ENCODE data around the gene NKX6-2.
"Not testable (repeated sequence)": the region's sequence is repeated elsewhere in the genome, so short reads cannot be mapped to it uniquely, and the experiment has no call there.

Gene NKX6-2

DNA sequence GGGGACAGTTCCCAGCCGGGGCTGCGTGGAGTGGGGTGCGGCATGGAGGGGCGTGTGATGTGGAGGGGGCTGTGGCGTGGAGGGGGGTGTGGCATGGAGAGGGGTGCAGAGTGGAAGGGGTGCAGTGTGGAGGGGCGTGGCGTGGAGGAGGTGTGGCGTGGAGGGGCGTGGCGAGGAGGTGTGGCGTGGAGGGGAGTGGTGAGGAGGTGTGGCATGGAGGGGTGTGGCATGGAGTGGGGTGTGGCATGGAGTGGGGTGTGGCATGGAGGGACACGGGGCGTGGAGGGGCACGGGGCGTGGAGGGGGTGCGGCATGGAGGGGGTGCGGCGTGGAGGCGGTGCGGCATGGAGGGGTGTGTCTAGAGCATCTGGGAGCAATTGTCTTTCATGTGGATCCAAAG, 33.6 kb downstream of the NKX6-2 start:
- DNase-seq, result no peak

DNA sequence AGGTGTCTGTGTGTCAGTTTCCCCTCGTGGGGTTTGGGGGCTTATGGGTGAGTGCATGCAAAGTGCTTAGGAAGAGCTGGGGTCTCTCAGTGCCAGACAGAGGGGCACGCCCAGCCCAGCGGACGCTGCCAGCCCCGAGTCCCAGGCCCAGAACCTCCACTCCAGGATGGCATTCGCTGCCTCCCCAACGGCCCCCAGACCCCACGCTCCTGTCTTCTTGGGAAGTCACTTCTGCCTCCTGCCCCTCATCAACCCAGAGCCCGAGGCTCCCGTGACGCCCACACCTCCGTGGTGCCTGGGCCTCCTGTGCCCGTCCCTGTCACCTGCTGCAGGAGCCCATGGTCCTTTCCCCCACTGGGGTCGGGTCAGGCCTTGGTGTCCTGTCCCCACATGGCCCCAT, 35.0 kb downstream of the NKX6-2 start:
- DNase-seq, result no peak

DNA sequence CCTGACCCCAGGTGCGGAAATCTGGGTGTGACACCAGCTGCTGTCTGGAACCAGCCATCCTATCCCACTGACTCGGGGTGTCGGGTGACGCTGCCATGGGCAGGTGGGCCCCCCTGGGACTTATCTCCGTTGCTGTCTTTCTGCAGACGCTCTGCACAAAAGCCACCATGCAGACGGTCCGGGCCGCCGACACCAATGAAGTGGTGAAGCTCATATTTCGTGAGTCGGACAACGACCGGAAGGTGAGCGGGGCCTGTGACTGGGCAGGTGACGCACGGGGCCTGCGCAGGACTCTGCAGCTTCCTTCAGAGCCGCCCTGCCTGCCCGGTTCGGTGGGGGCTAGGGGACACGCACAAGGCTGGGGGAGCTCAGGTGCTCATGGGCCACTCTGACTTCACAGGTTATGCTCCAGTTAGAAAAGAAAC, 36.6 kb downstream of the NKX6-2 start:
- DNase-seq, result no peak

DNA sequence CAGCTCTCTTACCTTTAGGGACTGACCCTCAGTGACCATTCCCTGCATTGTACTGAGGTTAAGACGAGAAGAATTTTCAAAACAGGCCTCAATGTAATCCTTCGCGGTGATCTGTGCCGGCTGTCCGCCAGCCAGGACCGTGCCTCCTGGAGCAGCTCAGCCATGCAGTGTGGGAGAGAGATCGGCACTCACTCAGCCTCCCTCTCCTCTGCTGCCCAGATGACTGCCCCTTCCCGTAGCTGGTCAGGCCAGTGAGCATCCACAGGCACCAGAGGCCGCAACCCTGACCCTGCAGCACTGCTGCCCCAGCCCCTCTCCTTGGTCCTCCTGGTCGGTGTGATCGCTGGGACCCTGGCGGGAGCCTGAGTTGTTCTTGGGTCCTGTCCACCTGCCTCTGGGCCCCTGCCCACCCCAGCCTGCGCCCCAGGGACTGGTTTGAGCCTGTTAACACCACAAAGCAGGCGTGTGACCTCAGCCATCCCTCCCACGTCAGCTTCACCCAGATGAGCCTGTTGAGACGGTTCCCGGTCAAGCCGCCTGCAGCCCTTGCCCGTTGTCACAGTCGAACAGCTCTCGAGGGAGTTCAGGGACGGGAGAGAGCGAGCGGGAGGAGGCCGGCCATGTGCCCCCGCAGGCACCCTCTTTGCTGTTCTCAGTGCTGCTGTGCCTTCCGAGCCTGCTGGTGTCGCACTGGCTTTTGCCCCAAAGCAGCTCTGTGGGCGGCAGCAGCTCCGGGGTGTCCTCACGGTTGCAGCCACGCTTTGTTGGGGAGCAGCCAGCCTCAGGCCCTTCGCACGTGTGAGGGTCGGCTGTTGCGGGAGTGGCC, 37.2 kb downstream of the NKX6-2 start:
- no peak for DNase-seq

DNA sequence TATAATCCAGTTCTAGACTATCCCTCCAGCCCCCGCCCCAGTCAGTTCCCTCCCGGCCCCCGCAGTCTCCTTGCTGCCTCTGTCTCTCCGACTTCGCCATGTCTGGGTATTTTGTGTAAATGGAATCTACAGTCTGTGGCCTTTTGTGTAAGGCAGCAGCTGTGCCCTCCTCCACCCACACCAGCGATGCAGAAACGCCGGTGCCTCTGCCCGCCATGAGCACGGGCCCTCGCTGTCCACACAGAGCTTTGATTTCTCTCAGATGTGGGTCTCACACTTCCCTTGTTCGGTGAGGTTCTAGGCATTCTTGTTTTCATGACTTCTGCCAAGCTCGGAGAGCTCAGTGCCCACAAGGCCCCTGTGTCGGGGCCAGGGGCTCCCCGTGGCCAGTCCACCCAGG, 37.8 kb downstream of the NKX6-2 start:
- DNase-seq, result no peak

DNA sequence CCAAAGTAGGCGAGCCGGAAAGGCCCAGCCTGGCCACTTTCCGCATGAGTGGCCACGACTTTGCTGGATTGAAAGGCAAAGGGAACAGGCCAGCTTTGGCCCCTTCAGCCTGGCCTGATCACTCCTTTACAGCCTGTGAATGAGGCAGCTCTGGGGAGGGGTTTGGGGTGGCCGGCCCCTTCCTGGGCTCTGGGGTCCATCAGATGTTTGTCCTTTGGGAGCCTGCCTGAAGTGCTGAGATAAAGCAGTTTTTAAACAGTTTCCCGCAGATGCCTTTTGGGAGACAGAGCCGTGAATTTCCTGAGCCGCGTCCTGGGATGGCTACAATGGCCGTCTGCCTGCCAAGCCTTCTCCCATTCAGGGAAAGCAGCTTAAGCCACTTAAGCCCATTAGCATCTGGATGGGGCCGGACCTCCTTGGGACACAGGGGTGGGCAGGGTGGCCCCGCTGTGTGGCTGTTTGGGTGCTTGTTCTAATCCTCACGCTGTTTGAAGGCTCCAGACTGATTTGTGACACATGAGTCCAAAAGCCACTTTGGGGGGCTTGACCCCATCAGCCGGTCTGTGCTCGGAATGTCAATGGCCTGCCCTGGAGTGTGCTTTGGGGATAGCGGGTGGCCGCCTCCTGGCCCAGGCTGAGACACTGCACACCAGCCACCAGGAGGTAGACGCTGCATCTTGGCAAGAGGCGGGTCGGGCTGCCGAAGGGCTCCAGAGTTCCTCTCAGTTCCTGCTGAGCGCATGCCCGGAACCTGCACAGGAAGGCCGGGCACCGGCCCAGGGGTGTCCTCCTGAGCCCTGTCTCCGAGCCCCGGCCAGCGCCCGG, 38.9 kb downstream of the NKX6-2 start:
- DNase-seq, result no peak

DNA sequence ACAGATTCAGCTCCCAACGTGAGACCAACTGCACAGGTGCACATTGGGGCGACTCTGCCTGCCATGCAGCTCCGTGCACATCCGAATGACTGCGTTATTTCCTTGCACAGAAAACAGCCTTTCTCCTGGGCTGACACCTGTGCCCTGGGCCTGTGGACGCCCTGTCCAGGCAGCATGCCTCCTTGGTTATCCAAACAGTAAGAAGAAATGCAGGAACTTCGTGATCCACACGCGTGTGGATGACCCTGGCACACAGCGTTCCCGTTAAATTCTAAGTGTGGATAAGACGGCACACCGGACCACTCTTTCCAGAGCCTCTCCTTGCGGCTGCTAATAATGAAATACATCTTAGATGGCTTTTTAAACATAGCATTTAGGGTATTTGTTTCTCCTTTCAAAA, 39.6 kb downstream of the NKX6-2 start:
- no peak for DNase-seq

DNA sequence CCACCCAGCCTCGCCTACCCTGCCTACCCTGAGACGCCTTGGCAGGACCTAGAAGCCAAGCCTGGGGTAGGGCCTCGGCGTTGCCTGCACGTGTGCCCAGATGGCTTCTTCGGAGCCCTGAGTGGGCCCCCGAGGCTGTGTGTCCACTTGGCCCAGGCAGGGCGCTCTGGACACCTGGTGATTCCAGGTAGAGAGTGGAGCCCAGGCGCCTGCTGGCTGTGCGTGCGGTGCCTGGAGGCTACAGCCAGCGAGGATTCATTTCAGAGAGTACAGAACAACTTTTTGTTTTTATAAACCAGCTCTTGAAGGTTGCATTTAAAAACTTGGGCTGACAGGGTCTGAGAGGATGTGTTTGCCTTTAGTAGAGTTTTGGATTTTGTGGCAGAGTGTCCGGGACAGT, 40.0 kb downstream of the NKX6-2 start:
- DNase-seq, result no peak

DNA sequence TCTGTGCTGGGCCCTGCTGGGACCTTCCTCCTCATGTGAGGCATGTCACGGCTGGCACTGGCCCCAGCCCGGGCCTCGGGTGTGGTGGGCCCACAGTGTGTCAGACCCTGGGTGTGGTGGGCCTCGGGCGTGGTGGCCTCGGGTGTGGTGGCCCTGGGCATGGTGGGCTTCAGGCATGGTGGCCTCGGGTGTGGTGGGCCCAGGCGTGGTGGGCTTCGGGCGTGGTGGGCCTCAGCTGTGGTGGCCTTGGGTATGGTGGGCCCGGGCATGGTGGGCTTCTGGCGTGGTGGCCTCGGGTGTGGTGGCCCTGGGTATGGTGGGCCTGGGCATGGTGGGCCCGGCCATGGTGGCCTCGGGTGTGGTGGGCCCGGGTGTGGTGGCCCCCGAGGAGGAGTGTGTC, 40.4 kb downstream of the NKX6-2 start:
- no peak for DNase-seq

DNA sequence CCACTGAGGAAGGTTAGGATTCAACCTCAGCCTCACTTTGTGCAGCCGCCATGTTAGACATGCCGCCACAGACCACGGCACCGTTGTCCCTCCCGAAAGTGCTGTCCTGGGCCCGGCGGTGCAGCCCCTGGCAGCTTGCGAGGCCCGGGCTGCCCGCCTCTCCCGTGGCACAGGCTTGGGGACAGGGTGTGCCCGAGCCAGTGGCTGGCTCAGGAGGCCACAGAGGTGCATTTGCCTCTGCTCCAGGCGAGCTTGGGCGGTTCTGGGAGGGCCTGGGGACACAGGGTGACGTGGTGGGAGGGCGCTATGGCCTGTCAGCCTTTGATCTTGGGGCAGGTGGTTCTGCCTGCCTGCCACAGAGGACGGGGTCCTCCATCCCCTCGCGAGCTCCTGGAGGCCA, 41.1 kb downstream of the NKX6-2 start:
- no peak for DNase-seq

DNA sequence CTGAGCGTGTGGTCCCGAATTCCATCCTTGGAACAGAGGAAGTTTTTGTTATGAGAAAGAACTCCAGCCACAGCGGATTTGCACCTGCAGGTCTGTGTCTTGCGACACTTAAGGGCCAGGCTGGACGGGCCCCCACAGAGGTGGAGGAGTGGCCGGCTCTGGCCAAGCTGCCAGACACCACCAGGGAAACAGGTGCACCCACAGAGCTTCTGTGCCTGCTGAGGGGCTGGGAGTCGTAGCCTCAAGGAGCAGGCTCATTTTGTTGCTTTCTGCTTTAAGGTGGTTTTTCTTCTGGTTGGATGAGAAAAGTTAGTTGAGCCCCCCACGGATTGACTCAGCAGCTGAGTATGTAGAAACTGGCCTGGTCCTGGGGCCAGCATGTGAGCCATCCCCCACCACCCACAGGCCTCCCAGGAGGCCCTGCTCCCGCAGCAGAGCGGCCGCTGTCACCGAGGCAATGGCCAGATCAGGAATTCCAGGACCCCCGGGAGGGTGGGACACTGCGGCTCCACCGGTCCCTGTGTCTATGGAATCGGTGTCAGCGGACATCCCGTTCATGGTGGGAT, 41.9 kb downstream of the NKX6-2 start:
- no peak for DNase-seq

DNA sequence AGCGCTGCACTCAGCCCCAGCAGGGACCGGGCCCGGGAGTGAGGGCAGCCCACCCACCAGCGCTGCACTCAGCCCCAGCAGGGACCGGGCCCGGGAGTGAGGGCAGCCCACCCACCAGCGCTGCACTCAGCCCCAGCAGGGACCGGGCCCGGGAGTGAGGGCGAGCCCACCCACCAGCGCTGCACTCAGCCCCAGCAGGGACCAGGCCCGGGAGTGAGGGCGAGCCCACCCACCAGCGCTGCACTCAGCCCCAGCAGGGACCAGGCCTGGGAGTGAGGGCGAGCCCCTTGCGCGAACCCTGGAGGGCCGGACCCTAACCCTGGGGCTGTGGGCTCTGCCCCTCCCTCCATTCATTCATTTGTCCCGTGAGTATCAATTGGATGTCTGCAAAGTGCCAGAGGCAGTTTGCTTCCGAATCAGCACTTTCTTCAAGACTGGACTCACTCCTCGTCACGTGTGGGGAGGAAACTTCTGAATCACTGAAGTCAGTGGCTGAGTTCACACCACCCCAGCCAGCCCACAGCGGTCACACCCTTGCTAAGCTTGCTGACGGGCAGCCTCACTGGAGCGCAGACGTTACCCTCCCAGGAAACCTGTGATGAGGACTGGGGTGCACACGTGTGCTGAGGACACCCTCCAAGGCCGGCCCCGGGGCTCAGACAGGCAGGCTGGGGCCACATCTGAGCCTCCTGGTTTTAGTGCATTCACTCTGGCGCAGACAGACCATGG, 42.6 kb downstream of the NKX6-2 start:
- DNase-seq, result not testable (repeated sequence)

DNA sequence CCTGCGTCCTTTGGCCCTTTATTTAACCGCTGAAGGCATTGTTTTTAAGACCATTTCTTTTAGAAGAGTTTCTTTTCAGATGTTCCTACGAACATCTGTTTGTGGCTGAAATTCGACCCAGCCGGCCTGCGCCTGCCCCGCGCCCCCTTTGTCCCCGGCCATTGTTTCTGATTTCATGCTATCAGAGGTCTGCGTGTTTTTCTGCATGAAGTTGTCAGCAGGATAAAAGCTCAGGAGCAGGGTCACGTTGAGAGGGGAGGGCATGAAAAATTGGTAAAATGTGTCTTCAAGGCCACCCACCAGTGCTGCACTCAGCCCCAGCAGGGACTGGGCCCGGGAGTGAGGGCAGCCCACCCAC, 43.1 kb downstream of the NKX6-2 start:
- no peak for DNase-seq

DNA sequence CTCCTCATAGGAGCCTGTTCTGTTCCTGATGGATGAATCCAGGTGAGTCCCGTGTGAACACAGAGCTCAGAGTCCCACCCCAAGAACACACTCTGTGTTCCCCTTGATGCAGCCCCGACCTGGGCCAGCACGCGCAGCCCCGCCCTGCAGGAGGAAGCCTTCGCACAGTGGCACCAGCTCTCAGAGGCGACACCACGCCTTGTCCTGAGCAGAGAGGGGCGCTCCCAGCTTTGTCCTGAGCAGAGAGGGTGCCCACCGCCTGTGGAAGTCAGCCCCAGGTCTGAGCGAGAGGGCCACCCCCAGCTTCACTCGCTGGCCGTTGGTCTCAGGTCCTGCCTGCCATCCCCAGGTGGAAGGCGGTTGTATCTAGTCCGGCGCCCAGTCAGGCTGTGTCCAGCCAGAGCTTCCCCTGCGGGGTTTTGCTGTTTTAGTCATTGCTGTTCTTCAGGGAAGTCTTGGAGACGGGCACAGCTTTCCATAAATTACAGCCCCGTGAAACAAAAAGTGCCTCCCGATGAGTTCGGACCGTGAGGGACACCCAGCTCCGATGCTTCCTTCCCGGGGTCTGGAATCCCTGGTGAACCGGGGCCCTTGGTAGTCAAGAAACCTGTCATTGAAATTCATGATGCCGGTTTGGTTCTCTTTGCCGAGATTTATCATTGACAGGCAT, 43.6 kb downstream of the NKX6-2 start:
- DNase-seq, result no peak

DNA sequence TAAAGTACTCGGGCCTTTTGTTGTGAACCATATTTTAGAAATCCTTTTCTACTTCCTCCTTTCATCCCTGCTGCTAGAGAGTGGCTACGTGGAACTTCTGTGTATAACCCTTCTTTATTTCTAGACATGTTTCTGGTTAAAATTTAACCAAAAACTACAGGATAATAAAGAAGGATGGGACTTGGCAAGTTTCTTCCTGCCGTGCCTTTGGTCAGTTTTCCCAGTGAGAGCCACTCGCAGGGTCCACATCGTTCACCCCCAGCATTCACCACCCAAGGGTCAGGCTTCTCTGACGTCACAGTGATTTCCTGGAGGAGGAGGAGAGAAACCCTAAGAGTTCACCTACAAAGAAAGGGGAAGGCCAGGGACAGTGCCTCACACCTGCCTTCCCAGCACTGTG, 45.4 kb downstream of the NKX6-2 start:
- DNase-seq, result no peak

DNA sequence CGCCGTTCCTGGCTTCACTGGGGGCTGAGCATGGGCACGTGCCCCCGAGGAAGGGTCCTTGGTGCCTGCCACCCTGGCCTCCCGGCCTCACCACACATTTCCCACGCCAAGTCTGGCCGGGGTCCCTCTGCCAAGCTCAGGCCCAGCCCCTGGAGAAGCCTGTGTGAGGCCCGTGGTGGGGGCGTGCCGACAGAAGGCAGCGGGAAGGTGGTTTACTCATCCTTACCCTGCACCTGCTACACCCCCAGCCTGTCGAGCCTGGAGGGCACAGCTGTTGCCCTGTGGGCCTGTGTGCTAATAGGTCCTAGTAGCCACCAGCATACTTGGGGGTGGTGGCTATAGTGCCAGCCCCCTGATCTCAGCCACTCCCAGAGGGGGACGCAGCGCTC, 46.7 kb downstream of the NKX6-2 start:
- no peak for DNase-seq

DNA sequence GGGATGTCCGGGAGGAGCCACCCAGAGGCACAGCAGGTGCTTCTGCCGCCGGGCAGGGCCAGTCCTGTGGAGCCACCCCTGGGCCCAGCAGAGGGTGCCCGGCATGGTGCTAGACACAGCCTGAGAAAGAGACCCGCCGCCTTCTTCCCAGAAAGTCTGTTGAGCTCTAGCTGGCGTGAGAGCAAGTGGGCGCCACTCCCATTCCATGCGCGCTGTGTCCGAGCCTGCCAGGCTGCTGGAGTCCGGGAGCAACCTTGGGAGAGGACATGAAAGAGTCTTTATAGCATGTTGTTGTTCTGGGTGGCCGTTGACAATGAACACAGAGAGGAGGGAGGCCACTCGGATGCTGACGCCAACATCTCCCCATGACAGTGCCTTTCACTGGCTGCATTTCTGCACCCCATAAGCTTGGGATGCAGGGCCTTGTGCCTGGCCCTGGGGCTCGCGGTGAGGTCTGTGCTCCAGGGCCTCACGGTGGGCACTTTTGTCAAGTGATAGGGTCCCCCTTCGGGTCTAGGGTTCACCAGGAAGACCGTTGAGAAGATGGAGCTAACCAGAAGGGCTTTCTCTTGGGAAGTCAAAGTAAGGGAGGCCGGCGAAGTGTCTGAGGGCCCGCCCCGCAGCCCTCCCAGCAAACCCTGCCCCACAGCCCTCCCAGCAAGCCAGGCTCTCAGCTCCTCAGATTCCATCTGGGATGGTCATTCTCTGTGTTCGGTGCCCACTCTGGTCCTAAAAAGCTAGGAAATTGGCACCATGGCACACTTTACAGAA, 47.3 kb downstream of the NKX6-2 start:
- DNase-seq, result no peak

DNA sequence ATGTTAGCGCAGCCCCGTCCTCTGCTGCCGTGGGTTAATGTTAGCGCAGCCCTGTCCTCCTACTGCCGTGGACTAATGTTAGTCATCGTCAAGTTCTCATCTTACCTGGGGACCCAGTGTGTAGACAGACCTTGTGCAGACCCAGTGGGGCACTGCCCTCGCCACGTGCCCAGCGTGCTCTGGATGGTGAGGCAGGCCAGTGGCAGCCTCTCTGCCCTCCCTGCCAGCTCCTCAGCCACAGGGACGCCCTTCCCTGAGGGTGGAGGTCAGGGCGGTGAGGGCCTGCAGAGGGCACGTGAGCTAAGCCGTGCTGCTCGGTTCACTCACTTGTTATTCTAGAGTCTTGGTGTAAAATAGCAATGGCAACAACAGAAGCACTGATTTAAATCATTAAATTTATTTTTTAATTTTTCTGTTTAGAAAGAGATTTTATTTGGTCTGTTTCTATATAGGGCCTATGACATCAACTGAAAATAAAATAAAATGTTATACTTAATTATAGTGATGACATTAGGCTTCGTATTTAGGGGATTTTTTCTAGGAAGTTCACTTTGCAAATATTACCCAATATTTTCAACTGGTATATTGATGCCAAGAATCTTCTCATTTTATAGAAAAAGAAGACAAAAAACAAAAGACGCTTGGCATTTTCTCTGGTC, 48.4 kb downstream of the NKX6-2 start:
- no peak for DNase-seq

DNA sequence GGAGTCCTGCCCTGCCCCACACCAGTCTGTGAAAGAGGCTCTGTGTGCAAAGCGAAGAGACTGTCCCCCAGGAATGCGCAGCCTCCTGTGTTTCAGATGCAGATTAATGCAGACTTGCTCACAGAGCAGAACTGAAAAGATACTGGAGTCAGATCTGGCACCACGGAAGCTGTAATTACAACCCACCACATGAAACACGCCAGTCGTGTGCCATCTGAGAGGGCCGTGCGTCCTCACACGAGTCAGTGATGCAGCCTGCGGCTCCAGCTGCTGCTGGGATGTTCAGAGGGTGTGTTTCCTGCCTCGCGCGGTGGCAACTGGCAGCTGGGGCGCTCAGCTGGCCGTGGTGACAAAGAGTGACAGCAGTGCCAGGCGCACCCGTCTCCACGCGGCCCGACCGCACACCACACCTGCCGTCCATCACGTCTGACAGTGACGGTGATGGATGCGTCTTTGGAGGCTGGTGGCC, 50.0 kb downstream of the NKX6-2 start:
- no peak for DNase-seq

DNA sequence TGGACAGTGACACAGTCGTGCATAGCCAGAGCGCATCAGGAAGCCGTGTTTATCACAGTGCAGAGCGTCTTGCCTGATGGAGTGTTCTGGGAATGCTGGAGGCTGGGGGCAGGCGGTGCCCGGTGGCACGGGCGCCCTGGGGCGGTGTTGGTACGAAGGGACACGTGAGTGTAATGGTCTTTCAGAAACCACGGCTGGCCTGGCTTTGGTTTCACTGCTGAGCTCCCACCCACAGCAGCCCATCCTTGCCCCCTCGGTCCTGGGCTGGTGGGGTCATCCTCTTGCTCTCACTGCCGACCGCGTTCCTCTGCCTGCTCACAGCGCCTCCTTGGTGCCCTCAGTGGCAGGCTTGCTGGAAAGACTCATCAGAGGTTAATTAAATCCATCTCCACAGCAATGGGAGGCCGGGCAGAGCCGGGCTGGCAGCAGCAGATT, 50.6 kb downstream of the NKX6-2 start:
- no peak for DNase-seq

DNA sequence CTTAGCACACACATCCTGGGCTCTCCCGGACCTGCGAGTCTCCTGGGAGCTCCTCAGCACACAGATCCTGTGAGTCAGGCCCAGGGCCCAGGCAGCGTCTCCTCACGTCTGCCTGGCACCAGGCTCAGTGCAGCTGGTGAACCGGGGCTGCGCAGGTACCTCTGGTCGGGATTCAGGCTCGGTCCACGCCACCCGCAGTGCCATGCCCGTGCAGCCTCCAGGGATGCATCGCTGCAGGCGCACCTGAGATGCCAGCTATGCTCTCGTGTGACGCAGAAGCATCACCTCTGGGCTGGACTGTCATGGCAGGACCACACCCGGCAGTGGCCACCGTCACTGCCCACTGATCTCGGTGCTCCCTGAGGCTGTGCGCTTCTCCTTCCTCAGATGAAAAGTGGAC, 52.0 kb downstream of the NKX6-2 start:
- no peak for DNase-seq
